MV-4-11 (cell line): Measurements from ENCODE around the gene SLC6A3.

Experiments used
- DNase-seq: peaks from one replicate; lab custom pipeline; 2025; lab: John Stamatoyannopoulos, UW

SLC6A3 gene

GRCh38 chr5:1421521-1422341 lies 23.5 kb downstream of the SLC6A3 start:
- DNase-seq = no peak

- DNase-seq = no peak
Measured at GRCh38 chr5:1420211-1421195, 24.7 kb downstream of the SLC6A3 start.

- no peak for DNase-seq
Measured at GRCh38 chr5:1419476-1420210, 25.6 kb downstream of the SLC6A3 start.

- no peak for DNase-seq
Measured at GRCh38 chr5:1418921-1419280, 26.3 kb downstream of the SLC6A3 start.

- no peak for DNase-seq
Measured at GRCh38 chr5:1418238-1418920, 26.9 kb downstream of the SLC6A3 start.

- no peak for DNase-seq
Measured at GRCh38 chr5:1417586-1418225, 27.5 kb downstream of the SLC6A3 start.

- no peak for DNase-seq
Measured at GRCh38 chr5:1416856-1417469, 28.3 kb downstream of the SLC6A3 start.

- DNase-seq = no peak
Measured at GRCh38 chr5:1415626-1416360, 29.4 kb downstream of the SLC6A3 start.

- DNase-seq = no peak
Measured at GRCh38 chr5:1415059-1415425, 30.2 kb downstream of the SLC6A3 start.

- peak; percentile 28 for DNase-seq
Measured at GRCh38 chr5:1414311-1415058, 30.8 kb downstream of the SLC6A3 start.

GRCh38 chr5:1413611-1414241 lies 31.5 kb downstream of the SLC6A3 start:
- DNase-seq = no peak

GRCh38 chr5:1413211-1413610 lies 32.0 kb downstream of the SLC6A3 start:
- no peak for DNase-seq

- DNase-seq = no peak
Measured at GRCh38 chr5:1412621-1413020, 32.6 kb downstream of the SLC6A3 start.

GRCh38 chr5:1412163-1412562 lies 33.1 kb downstream of the SLC6A3 start:
- no peak for DNase-seq

- DNase-seq = no peak
Measured at GRCh38 chr5:1411099-1411498, 34.1 kb downstream of the SLC6A3 start.

- DNase-seq = no peak
Measured at GRCh38 chr5:1410156-1411014, 34.9 kb downstream of the SLC6A3 start.

- peak; percentile 29 for DNase-seq
Measured at GRCh38 chr5:1409381-1410110, 35.7 kb downstream of the SLC6A3 start.
